Measurements from ENCODE around the gene RASD2. TPM values are rescaled to one million over a fixed set of nuclear protein-coding genes. Genes with fewer than 3 reads are reported as not detected.
A peak's percentile ranks its signal among the peaks of the same experiment; 100 is the strongest.

Gene RASD2
- total and polyA plus RNA-seq, 2 experiments from 2014 or later = 0.61 to 1.1 TPM

DNA sequence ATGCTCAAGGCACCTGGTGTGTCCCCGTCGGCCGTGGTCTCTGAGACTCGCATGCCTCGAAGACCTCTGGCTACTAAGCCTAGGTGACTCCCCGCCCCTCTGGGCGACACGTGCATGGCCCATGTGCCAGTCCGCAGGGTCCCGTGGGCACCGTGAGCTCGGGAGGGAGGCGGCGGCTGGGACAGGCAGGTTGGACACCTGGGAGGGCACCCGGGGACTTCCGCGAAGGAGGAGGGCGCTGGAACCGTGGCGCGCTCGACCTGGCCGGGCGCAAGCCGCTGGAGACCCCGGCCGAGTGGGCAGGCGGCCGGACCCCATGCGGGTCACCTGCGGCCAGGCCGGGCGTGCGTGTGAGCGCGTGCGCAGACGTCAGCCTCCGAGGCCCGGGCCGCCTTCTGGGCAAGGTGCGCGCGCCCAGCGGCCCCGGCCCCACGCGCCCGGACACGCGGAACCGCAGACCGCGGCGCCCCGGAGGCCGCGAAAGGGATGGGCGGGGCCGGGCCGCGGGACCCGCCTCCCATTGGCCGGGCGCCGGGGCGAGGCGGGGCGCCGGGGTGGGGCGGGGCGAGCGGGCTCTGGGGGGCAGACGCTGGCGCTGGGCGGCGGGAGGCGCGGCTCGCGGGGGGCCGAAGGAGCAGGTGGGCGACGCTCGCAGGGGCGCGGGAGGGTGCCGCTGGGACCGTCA, 579 bp upstream of the RASD2 start:
- TF ChIP-seq, protein P1, sequence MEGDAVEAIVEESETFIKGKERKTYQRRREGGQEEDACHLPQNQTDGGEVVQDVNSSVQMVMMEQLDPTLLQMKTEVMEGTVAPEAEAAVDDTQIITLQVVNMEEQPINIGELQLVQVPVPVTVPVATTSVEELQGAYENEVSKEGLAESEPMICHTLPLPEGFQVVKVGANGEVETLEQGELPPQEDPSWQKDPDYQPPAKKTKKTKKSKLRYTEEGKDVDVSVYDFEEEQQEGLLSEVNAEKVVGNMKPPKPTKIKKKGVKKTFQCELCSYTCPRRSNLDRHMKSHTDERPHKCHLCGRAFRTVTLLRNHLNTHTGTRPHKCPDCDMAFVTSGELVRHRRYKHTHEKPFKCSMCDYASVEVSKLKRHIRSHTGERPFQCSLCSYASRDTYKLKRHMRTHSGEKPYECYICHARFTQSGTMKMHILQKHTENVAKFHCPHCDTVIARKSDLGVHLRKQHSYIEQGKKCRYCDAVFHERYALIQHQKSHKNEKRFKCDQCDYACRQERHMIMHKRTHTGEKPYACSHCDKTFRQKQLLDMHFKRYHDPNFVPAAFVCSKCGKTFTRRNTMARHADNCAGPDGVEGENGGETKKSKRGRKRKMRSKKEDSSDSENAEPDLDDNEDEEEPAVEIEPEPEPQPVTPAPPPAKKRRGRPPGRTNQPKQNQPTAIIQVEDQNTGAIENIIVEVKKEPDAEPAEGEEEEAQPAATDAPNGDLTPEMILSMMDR (IDR thresholded peaks at IDR 0.05; ENCODE audit: low read depth, low read length) = no peak
- H3K27ac ChIP-seq = no peak overlapping the region
- H3K4me3 ChIP-seq = peak overlapping the region; percentile 51
- no peaks in the 10 kb centered on the region for H3K36me3 ChIP-seq
- H3K9me3 ChIP-seq (ENCODE audit: low read depth) = no peaks in the 10 kb centered on the region
- no peaks in the 10 kb centered on the region for H3K4me1 ChIP-seq (ENCODE audit: low read depth)
- peaks cover 43% of the 10 kb centered on the region for H3K27me3 ChIP-seq
- peak; percentile 47 to 78 for DNase-seq (ENCODE audit: low read depth in 1 of 2, low spot score in 1 of 2)

DNA sequence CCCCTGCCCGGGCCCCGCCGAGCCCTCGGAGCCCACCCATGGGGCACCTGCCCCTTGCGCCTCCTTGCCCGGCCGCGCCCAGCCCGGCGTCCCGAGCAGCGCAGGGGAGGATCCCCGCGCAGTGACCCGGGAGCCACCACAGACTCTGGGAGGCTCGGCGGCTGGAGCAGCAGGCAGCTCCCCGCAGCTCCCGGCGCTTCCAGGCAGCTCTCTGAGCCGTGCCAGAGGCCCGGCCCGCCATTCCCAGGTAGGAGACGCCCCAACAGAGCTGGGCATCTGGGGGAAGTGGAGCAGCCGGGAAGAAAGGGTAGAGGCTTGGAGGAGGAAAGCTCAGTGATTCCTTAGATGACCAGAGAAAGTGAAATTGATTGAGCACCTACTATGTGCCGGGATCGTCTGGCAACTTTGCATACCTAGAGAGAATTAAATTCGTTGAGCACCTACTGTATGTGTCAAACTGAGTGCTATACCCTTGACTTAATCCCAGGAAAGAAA, 670 bp downstream of the RASD2 start:
- peak in 1 of 2 donors; percentile 39 for DNase-seq (ENCODE audit: low read depth in 1 of 2, low spot score in 1 of 2)
- TF ChIP-seq, protein P1 (IDR thresholded peaks at IDR 0.05; ENCODE audit: low read depth, low read length) = no peak
- Histone ChIP-seq H3K4me3 (peak overlapping the region; percentile 51), H3K9me3 (ENCODE audit: low read depth) (no peaks in the 10 kb centered on the region), H3K36me3 (no peaks in the 10 kb centered on the region), H3K27me3 (peaks cover 43% of the 10 kb centered on the region), H3K4me1 (ENCODE audit: low read depth) (no peaks in the 10 kb centered on the region), H3K27ac (no peak overlapping the region)

DNA sequence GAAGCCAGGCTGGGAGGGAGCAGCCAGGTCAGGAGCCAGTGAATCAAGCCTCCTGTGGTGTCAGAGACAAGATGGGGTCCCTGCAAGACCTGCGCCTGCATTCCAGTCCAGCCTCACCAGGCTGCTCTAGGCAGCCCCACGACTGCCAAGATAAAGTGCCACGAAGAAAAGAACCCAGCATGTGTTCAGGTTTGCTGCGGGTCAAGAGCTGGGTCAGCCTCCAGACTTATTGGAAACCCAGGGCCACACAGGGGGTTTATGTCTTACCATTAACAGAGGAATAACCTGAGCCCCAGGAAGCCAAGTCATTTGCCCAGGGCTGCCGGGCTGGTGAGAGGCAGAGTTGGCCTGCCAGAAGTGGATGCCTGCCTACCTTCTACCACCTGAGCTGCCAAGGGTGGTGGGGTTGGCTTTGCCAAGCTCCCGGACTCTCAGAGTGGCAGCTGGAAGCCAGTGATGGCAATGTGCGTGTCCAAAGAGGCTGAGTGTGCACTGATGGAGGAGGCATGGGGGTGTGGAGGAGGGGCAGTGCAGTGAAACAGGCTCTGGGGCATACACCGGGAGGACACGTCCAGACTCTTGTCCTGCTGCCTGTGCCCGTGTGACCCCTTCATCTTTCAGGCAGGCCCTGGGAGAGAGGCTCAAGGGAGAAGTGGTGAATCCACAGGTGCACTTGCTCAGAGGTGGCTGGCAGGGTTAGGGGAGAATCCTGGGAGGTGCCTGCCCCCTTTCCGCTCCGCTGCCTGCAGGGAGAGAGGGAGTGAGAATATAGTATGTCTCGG, 1.7 kb downstream of the RASD2 start:
- H3K27me3 ChIP-seq = peaks cover 43% of the 10 kb centered on the region
- no peak for DNase-seq (ENCODE audit: low read depth in 1 of 2, low spot score in 1 of 2)

DNA sequence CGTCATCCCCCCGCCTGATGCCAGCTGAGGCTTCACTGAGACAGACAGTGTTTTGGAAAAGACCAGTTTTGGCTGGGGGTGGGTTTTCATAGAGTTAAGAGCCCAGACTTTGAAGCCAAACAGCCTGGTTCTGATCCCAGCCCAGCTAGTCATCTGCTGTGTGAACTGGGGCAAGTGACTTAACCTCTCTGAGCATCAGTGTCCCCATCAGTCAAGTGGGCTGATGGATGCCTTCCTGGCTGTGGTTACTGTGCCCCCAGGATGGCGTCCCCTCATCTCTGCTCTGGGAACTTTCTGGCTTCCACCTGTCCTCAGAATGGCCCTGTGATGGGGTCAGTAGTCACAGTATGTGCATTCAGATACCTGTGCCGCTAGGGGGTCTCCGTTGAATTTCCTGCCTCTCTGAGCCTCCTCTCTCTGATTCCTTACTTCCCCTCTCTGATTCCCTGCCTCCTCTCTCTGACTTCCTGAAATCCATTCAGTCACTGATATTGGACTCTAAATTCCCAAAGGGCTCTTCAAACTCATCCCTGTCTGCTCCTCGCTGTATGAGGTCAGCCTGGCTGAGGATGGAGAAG, 2.4 kb downstream of the RASD2 start:
- DNase-seq (ENCODE audit: low read depth in 1 of 2, low spot score in 1 of 2) = no peak
- H3K4me1 ChIP-seq (ENCODE audit: low read depth) = no peaks in the 10 kb centered on the region
- no peaks in the 10 kb centered on the region for H3K9me3 ChIP-seq (ENCODE audit: low read depth)
- TF ChIP-seq, protein P1 (IDR thresholded peaks at IDR 0.05; ENCODE audit: low read depth, low read length) = no peak
- no peak overlapping the region for H3K4me3 ChIP-seq
- H3K27me3 ChIP-seq = peaks cover 43% of the 10 kb centered on the region
- no peaks in the 10 kb centered on the region for H3K36me3 ChIP-seq
- no peak overlapping the region for H3K27ac ChIP-seq

More for the DNA sequence above, 1.7 kb downstream of the RASD2 start:
- Histone ChIP-seq H3K4me1 (ENCODE audit: low read depth) (no peaks in the 10 kb centered on the region), H3K27ac (no peak overlapping the region), H3K4me3 (no peak overlapping the region), H3K36me3 (no peaks in the 10 kb centered on the region), H3K9me3 (ENCODE audit: low read depth) (no peaks in the 10 kb centered on the region)
- TF ChIP-seq, protein P1 (IDR thresholded peaks at IDR 0.05; ENCODE audit: low read depth, low read length) = no peak

DNA sequence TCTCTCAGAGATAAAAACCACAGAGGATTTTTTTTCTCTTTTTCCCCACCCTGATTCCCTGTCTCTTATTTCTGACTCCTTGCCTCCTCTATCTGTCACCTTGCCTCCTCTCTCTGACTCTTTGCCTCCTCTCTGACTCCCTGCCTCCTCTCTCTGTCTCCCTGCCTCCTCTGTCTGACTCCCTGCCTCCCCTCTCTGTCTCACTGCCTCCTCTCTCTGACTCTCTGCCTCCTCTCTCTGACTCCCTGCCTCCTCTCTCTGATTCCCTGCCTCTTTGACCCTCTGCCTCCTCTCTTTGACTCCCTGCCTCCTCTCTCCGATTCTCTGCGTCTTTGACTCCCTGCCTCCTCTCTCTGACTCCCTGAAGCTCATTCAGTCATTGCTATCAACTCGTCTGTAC, 3.1 kb downstream of the RASD2 start:
- Histone ChIP-seq H3K9me3 (ENCODE audit: low read depth) (no peaks in the 10 kb centered on the region), H3K36me3 (no peaks in the 10 kb centered on the region), H3K27ac (no peak overlapping the region), H3K4me3 (no peak overlapping the region), H3K4me1 (ENCODE audit: low read depth) (no peaks in the 10 kb centered on the region), H3K27me3 (peaks cover 40% of the 10 kb centered on the region)
- TF ChIP-seq, protein P1 (IDR thresholded peaks at IDR 0.05; ENCODE audit: low read depth, low read length) = no peak
- DNase-seq (ENCODE audit: low read depth in 1 of 2, low spot score in 1 of 2) = no peak

All from cardiac muscle cell (in vitro differentiated cells and primary cell).